IPS DF 4.7 (cell line): ENCODE results near the gene CHMP1A.
"Not testable (repeated sequence)": the region's sequence is repeated elsewhere in the genome, so short reads cannot be mapped to it uniquely, and the experiment has no call there.

Experiments
- DNase-seq: peaks from one replicate; pipeline ENCODE4 v3.0.0-alpha.2; 2013; ENCODE audit warnings: low spot score; ENCODE audit errors: extremely low read depth

CHMP1A gene

GRCh38 chr16:89658221-89658879 is 842 bp upstream of the CHMP1A start:
- no peak for DNase-seq

DNA sequence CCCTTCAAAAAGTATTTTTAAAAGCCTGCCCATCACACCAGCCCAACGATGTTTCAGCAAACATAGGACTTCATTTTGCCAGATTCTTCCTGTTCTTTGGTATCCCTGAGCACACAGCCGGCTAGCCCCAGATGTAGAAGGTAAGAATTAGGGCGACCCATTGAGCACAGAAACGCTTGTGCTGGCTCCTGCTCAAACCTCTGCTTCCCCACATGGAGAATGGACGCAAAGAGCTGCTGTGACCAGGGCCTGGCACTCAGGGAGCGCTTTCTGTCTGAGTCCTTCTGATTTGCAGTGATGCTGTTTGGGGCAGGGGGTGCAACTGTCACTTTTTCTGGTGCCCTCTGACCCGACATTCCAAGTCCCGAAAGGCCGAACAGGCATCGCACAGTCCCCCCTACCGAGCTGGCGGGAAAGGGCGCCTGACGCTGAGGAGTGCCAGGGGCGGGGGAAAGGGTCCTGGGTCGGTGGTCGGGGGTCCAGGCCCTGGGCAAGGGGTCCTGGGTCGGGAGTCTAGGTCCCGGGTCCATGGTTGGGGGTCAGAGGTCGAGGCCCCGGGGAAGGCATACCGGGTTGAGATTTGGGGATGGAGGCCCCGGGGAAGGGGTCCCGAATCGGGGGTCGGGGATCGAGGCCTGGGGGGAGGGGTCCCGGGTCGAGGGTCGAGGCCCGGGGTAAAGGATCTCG is 930 bp downstream of the CHMP1A start:
- no peak for DNase-seq

GRCh38 chr16:89655062-89655643 is 2.4 kb downstream of the CHMP1A start:
- DNase-seq: no peak

DNA sequence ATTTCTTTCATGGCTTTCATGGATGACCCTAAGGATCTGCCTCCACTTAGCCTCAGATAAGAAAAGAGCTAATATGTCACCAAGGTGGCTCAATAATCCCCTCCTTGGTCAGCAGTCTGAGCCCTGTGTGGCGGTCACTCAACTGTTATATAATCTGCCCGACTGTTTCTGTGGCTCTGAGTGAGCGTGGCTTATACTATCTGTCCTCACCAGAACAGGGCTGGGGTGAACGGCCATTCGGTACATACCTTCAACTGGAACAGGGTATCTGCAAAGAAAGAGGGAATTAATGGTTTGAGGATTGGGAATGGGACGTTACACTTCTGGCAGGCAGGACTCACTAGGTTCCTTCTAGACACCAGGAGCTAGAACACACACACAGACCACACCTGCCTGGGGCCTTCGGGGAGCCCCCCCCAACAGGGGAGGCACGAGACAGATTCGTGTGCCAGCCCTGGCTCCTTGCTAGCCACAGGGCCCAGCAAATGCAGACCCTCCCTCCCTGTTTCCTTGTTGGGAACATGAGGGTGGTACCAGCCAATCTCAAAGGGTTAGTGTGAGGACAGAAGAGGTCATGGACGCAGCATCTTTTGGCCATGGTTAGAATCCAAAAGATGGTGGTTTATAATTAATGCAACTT is 3.7 kb downstream of the CHMP1A start:
- no peak for DNase-seq

DNA sequence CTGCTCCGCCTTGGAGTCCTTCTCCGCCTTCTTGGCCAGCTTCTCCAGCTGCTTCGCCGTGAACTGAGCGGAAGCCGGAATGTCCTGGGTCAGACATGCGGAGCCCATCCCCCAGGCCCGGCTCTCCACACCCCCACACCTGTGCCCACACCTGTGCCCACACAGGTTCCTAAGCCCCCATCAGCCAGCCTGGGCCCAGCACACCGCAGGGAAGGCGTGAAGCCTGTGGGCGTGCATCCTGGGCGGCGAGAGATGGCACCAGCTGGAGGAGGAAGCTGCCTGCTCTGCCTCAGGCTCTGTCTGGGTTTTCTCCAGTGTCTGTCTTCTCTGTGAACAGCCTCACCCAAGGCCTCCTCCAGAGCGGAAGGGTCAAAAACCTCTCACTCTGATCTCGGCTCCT is 5.9 kb downstream of the CHMP1A start:
- DNase-seq: no peak

DNA sequence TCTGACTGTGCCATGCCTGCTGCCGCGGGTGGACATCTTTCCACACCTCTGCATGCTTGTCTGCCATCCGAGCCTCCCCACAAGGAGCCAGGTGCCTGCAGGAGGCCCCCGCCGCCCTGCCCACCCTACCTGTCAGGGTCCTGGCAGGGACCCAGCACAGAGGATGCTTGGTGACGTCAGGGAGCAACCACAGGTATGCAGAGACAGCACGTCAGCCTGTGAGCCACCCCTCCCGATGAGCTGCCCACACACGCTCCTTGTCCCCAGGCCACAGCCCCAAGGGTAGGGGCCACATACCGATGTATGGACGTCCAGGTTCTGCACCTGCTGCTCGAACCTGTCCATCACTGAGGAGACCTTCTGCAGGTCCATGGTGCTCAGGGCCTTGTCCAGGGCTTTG is 10.6 kb downstream of the CHMP1A start:
- no peak for DNase-seq

GRCh38 chr16:89646270-89646669 is 11.2 kb downstream of the CHMP1A start:
- DNase-seq: no peak

- DNase-seq: no peak
Observed at GRCh38 chr16:89645122-89645521, 12.4 kb downstream of the CHMP1A start.

- no peak for DNase-seq
Observed at GRCh38 chr16:89643769-89644300, 13.7 kb downstream of the CHMP1A start.

DNA sequence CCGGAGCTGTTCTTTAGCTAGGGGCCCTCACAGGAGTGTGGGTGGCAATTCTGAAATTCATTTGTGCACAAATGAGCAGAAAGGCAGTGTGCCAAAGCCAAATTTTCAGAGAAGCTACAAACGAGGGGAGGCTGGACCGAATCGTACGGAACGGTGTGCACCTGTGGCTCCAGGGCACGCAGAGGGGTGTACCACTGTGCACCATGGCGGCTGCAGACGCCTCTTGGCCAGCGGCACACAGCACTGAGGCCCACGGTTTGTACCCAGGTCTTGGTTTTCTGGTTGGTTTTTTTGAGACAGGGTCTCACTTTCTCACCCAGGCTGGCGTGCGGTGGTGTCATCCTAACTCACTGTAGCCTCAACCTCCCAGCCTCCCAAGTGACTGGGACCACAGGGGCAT is 14.9 kb downstream of the CHMP1A start:
- no peak for DNase-seq

DNA sequence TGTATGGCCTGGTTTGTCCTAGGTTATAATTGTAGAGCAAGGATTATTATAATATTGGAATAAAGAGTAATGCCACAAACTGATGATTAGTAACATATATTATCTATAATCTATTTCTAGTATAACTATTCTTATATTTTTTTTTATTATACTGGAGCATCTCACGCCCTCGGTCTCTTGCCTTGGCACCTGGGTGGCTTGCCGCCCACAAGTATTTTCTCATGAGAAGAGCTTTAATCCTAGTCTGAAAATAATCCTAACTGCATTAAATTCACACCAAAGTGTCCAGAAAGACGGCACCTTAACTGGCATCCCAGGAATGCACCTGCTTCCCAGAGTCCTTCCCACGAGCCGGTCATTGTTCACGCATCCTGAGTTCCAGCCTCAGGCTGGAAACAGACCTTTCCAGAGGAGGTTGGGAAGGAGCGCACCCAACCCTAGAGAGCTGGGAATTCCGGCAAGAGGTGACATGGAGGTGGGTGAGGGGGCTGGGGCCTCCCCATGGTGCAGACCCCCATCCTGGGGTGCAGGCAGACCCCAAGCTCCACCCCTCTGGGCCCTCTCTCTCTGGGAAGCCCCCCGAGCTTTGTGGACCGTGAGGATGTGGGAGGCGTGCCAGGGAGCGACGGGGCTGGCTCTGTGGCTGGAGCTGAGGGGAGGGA is 15.9 kb downstream of the CHMP1A start:
- DNase-seq: no peak

DNA sequence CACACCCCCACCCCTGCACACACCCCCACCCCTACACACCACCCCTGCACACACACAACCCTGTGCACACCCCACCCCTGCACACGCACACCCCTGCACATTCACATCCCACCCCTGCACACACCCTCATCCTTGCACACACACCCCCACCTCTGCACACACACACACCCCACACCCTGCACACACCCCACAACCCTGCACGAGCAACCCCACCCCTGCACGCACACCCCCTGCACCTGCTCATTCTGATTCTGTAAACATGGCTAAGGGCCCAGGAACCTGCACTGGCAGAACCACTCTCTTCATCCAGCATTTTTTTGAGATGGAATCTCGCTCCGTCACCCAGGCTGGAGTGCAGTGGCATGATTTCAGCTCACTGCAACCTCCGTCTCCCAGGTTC is 18.1 kb downstream of the CHMP1A start:
- no peak for DNase-seq

DNA sequence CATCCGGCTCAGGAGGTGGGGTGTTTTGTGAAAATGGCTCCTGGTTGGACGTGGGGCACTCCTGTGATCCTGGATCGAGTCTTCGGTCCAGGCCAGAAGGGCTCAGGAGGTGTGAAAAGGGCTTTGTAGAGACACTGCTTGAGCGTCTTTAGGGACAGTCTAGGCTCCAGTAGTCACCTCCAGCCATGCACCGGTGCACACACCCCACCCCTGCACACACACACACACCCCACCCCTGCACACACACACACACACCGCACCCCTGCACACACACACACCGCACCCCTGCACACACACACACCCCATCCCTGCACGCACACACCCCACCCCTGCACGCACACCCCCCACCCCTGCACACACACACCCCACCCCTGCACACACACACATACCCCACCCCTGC is 19.1 kb downstream of the CHMP1A start:
- DNase-seq: no peak

GRCh38 chr16:89637379-89637778 is 20.1 kb downstream of the CHMP1A start:
- DNase-seq: no peak

DNA sequence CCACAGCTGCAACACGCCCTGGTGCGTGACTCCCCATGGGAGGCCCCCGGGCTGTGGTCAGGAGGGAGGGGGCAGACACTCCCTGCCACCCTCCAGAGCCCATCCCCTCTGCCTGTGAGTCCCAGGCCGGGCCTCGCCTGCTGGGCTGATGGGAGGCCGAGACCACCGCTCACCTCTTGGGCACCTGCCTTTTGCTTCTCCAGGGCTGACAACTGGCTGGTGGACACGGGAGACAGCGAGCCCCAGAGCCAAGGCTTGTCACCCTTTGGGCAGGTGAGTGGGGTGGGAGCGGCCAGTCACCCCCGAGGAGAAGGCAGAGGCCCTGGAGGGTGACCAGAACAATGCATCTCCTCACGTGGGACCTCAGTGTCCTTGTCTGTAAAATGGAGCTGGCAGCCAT is 20.8 kb downstream of the CHMP1A start:
- DNase-seq: no peak

GRCh38 chr16:89634463-89635385 is 22.8 kb downstream of the CHMP1A start:
- DNase-seq: not testable (repeated sequence)

GRCh38 chr16:89633064-89633631 is 24.4 kb downstream of the CHMP1A start:
- DNase-seq: no peak

GRCh38 chr16:89629827-89630610 is 27.5 kb downstream of the CHMP1A start:
- DNase-seq: no peak
